ENCODE results near the gene MRPL17. TPM values are rescaled to one million over a fixed set of nuclear protein-coding genes. Genes with fewer than 3 reads are reported as not detected.

MRPL17 gene
- total RNA-seq, 1 donor from 2014 or later = 27.2 TPM

DNA sequence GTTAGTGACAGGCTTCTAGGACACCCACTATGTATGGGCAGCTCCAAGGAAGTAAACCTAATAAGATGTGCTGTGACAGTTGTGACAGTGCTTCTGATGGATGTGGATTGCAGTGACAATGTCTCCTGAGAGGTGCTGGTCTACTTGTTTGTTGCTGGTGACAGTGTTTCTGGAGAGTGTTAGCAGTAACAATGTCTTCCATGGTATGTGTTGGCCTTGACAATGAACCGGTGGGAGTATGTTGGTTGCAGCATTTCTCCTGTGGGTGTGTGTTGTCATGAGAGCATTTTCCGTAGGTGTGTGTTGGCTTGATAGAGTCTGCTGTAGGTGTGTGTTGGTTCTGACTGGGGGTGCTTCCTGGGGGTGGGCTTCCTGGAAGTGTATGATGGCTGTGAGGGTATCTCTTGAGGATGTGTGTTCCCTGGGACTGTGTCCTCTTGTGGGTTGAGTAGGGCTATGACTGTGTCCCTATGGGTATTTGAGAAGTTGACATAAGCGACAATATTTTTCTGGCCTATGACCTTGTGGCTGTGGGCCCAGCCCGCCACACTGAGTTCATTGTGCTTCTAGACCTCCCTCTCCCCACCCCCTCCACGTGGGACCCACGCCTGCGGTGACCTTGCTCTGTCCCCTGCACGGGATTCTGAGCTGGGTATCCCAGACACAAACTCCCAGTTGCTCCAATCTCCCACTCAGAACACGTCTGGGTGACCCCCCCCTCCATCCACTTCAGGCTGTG lies 28.7 kb downstream of the MRPL17 start:
- no peak for DNase-seq (ENCODE audit: low read depth)

DNA sequence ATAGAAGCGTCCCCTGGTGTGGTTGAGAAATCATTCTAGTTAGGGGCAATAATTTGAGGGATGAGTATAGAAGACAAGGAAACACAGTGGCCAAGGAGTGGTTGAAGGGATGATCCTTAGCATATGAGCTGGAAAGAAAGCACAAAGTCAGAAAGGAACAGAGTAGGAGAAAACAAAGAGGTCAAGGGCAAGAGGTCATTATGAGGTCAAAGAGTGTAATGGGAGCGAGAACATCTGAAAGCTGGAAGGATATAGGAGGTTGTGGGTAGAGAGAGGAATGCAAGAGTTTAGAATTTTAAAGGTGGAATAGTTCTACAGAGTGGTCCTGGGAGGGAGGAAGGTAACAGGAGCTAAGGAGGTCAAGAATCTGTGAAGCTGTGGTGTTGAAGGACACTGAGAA lies 29.5 kb downstream of the MRPL17 start:
- no peak for DNase-seq (ENCODE audit: low read depth)

DNA sequence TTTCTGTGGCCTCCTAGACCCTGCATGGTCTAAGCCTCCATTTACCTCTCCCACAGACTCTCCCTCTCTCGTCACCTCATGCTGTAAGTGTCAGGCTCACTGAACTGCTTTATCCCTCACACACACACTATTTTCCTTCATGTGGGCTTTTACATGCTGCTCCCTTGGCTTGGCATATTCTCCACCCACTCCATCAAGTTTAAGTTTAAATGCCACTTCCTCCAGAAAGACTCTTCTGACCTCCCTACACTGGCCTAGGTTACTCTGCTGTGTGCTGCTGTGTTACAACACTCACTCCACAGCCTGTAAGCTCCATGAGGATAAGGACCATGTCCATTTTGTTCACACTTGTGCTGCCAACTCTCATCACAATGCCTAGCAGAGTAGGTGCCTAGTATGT lies 30.0 kb downstream of the MRPL17 start:
- DNase-seq (ENCODE audit: low read depth) = no peak

DNA sequence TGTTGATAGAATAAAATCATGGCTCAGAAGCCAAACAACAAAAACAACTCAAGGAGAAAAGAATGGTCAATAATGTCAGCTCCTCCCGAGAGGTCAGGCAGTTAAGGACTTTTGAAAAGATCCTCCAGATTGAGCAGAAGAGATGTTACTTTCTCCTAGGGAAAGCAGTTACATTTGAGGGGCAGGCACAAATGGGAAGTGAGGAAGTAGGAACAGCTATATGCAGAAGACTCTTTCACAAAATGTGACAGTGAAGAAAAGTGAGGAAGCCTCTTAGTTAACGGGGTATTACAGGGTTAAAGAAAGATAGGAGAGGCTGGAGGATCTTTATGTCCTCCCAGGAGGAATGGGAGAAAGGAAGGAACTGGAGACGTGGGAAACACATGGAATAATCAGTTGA lies 31.0 kb downstream of the MRPL17 start:
- no peak for DNase-seq (ENCODE audit: low read depth)

DNA sequence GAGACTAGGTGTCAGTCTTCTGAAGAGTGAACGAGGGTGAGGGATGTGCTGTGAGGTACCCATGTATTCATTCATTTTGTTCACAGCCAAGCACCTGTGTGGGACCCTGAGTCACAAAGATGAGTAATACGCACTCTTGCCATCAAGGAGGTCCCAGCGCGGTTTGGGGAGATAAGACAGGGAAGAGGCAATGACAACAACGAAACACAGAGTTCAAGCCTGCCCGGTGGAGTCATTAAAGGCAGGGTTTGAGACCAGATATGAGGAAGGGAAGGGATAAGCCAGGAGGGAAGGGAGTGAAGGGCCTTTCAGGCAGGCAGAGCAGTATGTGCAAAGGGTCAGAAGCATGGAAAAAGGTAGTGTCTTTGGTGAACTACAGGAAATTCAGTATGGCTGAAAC lies 32.2 kb downstream of the MRPL17 start:
- DNase-seq (ENCODE audit: low read depth) = no peak

DNA sequence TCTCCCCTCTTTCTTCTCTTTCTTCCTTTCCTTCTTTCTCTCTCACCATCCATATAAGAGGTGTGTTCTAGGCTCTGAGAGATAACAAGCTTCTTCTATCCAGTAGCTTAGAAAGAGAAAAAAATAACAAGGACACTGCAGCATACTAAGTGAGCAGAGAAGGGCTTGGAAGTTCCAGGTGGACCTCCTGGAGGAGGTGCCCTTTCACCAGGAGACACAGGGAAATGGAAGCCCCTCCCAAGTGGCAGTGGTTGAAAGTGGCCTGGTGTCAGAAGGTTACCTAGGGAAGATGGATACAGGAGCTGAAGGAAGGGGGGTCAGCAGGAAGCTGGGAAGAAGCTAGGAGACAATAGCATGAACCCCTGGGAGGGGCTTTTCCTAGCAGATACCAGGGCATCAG lies 33.0 kb downstream of the MRPL17 start:
- DNase-seq (ENCODE audit: low read depth) = no peak

DNA sequence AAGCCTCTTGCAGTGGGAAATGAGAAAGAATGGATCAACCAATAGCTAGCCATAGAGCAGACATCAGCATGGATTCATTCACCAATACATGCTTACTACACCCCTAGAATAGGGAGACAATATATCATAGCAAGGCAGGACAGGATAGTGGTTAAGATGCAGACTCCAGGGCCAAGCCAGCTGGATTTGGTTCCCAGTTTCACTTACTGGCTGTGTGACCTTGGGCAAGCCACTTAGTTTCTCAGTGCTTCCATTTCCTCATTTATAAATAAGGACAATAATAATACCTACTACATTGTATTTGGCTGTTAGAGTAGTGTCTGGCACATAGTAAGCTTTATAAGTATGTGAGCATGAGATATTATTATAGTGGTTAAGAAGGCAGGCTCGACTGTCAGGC lies 34.6 kb downstream of the MRPL17 start:
- DNase-seq (ENCODE audit: low read depth) = no peak

DNA sequence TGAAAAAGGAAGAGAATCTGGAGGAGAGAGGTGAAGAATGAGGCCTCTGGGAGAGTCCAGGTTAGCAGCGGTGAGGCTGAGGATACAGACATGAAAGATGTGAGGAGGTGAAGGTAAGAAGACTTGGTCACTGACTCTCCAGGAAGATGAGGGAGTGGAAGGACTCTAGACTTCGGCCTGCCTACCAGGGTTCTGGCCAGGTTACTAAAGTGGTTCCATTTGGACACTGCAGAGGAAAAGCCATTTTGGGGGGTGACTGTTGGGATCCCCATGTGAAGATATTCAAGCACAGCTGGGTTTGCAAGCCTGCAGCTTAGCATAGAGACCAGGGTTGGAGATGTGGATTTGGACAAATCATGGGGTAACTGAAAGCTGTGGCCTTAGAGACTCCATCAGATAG lies 35.3 kb downstream of the MRPL17 start:
- no peak for DNase-seq (ENCODE audit: low read depth)

DNA sequence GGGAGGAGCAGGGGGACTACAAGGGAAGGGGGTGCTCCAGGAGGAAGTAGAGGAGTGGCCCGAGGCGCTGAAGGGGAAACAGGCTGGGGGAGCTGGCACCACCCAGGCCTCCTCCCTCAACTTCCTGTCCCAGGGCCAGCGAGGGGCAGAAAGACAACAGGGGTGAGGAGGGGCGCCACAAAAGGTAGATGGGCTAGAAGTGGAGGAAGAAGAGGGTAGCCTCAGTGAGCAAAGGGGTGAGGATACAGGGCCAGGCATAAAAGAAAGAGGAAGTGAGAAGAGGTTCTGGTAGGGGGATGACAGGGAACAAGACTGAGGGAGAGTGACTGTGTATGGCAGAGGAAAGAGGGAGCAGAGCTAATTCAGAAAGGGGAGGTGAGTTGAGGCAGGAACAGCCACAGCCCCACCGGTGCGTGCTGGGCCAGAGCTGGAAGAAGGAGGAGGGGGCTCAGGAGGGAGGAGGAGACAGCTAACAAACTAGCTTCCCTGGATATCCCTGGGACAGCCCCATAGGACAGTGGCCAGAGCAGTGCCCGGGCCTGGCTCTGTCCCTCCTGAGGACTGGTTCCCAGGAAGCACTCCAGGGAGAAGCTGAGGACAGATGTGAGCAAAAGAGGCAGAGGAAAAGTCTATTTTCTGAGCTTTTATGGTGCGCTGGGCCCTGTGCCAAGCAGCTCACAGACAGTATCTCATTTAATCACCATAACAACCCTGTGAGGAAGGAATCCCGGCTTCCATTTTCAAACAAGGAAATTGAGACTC lies 36.0 kb downstream of the MRPL17 start:
- DNase-seq (ENCODE audit: low read depth) = no peak

DNA sequence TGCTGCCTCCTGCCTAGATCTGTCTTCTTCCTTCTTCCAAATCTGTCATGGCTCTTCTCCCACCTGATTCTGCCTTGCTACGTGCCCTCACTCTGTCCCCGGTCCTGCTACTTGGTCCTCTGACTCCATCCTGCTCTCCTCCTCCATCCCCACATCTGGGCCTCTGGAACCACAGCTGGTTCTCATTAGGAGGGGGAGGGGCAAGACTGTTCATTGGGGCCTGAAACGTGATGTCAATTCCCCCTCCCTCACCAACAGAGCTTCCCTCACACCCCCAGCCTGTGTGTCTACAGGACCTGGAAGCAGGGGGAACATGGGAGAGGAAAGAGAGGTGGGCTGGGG lies 36.6 kb downstream of the MRPL17 start:
- DNase-seq (ENCODE audit: low read depth) = no peak

DNA sequence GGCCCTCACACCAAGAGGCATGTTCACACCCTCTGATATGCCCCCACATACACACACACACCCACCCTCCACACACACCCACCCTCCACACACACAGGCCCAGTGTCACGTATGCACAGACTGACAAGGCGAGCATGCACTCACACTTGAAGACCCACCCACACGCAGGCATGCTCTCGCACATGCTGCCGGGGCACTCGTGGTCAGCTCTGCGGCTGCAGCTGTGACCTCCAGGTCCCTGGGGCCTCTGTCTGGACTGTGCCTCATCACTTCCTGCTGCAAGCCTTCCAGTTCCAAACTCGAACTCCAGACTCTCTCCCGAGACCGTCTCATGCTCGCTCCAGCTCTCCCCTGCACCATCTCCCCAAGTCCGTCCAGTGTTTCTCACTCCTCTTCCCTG lies 37.1 kb downstream of the MRPL17 start:
- DNase-seq (ENCODE audit: low read depth) = no peak

DNA sequence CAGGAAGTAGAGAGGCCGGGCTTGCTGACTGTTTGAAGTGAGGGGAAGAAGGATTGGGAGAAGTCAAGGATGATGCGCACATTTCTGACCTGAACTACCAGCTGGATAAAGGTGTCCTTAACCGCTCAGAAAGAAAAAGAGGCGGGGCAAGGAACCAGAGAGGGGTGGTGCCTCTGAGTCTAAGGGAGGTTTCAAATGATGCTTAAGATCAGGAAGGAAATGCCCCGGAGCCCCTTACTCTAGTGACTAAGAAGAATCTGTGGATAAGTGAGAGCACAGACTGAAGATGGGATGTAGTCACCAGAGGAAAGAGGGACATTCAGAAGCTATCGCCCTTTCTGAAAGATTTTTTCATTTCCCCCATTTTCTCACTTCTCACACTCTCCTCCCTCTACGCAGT lies 40.2 kb downstream of the MRPL17 start:
- DNase-seq (ENCODE audit: low read depth) = no peak

DNA sequence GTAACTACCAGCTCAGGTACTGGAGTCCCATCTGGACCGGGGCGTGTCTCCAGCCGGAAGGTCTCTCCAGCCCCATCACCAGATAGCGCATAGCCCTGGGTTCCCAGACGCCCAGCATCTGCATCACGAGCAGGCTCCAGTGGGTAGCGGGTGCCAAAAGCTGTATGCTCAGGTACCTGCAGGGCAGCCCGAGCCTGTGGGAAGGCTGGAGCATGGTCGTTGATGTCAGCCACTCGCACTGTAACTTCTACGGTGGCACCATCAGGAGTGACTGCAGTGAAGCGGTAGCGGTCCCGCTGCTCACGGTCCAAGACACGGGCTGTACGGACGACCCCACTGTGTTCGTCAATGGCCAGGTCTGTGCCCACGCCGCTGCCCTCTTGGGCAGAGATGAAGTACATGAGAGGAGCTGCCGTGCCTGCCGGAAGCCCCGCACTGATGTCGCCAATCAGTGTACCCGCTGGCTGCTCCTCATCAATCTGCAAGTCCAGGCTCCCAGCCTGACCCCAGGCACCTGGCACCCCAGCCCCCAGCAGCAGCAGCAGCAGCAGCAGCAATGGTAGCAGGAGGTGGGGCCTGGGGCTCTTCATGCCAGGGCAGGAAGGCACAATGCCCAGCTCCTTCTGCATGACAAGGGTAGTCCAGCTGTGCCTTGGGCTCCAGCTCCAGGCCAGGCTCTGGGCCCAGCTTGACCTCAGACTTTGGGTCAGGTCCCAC lies 42.0 kb downstream of the MRPL17 start:
- DNase-seq (ENCODE audit: low read depth) = no peak

DNA sequence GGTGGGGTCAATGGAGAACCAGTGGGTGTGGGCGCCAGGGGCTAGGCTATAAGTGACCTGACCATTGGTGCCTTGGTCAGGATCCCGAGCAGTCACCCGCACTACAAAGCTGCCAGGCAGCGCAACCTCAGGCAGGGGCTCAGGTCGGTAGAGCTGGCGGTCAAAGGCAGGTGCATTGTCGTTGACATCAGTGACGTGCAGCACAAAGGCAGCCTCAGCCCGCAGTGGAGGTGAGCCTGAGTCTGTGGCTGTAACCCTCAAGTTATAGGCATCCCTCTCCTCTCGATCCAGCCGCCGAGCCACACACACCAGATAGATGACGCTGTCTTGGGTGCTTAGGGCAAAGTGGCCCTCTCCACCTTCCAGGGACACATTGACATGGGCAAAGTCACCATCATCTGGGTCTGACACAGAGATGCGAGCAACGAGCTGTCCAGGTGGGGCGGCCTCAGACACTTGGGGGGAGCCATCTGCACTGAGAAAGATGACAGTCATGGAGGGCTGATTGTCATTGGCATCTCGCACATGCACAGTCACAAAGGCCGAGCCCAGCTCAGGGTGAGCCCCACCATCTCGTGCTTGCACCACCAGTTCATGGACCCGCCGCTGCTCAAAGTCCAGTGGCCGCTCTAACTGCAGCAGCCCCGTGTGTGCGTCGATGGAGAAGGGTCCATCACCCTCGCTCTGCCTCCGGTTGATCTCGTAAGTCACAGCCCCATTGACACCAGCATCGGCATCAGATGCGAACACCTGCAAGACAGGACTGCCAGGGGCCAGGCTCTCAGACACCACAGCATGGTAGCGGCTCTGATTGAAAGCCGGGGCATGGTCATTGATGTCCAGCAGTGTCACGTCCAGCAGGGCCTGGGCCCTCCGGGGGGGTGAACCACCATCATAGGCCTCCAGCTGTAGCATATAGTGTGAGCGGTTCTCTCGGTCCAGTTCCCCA lies 42.8 kb downstream of the MRPL17 start:
- no peak for DNase-seq (ENCODE audit: low read depth)

DNA sequence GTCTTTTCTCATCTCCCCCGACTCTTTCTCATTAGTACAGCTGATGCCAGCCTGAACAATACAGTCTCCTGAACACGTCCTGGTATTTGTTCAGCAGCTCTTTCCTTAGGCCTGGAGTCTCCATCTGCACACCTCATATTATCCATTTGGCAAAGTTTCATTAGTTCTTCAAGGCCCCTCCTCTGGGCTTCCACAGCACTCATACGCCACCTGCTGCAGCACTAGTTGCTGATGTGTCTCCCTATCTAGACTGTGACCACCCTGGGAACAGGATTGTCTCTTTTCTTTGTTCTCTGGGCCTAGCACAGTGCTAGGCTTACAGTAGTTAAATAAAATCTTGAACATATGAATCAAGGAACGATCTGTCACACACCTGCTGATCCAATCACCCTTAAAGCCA lies 44.7 kb downstream of the MRPL17 start:
- DNase-seq (ENCODE audit: low read depth) = peak; percentile 2

DNA sequence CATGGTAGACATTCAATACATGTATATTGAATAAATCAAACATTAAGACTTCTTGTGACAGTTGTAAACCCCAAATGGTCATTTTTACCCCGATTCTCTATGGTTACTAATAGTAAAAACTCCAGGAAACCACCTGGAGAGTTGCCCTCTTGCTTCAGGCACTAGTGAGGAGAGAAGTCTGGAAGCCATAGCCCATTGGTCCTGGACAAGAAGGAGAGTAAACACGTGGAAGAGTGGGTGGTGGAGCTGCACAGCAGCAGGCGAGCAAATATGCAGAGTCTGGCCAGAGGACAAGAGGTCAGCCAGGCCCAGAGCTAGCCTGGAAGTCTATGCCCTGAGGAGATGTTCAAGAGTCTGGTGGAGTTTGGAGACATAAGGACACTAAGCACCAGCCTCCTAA lies 45.3 kb downstream of the MRPL17 start:
- DNase-seq (ENCODE audit: low read depth) = peak; percentile 69

DNA sequence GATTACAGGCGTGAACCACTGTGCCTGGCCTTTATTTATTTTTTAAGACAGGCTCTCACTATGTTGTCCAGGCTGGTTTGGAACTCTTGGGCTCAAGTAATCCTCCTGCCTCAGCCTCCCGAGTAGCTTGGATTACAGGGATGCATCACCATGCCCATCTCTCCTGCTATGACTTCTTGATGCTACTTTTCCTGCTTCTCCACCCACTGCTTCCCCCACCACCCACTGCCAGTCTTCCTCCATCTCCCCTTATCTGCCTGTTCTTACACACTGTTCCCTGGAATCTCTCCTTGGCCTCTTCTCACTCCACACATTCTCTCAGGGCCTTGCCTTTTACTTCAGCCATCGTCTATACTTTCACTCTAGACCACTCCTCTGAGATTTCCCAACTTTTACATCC lies 46.7 kb downstream of the MRPL17 start:
- no peak for DNase-seq (ENCODE audit: low read depth)

DNA sequence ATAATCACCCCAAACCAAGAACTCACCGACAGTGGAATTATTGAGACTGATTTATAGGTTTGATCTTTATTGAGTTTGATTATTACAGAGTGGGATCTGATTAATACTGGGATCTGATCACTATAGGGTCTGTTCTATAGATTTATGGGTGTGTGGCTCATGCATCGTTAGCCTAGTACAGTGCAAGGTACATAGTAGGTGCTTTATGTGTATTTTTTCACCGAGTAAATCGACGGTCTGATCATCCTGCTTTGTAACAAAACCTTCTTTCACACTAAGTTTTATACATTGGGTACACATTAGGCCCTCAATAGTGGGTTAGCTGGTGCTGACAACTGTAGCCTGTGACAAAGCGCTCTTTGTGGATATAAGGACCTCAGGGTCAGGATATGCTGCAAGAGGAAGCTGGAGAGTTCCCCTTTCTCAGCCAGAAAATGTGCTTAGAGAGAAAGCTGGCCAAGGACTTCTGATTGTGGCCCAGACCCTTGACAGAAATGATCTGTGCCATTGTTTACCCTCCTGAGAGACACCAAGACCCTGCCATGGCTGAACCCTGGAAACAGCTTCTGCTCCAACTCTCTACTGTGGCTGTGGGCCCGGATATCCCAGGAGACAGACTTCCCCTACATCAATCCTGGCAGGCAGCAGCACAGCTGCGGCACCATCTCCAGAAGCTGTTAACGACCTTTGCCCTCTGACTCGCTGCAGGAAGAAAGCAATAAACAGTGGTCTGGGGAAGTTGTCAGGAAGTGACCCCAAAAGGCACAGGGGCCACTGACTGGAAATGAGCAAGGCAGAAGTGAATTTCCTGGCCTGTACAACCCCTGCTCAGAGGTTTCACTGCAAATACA lies 47.8 kb downstream of the MRPL17 start:
- DNase-seq (ENCODE audit: low read depth) = peak; percentile 39

DNA sequence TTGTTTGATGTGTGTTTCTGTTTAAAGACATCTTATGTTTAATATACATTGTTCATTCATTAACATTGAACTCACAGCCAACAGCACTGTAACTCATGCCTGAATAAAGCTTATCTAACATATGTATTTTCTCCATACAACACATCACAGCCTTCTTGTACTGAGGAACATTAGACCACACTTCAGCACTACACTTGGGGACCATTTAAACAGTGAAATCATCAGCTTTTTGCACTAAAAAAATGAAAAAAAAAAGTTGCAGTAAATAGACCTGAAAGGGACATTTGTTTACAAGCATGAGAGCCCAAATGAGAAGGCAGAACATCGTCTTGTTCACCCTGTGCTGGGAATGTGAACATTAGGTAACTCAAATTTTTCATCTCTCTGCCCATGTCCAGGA lies 48.6 kb downstream of the MRPL17 start:
- DNase-seq (ENCODE audit: low read depth) = no peak

DNA sequence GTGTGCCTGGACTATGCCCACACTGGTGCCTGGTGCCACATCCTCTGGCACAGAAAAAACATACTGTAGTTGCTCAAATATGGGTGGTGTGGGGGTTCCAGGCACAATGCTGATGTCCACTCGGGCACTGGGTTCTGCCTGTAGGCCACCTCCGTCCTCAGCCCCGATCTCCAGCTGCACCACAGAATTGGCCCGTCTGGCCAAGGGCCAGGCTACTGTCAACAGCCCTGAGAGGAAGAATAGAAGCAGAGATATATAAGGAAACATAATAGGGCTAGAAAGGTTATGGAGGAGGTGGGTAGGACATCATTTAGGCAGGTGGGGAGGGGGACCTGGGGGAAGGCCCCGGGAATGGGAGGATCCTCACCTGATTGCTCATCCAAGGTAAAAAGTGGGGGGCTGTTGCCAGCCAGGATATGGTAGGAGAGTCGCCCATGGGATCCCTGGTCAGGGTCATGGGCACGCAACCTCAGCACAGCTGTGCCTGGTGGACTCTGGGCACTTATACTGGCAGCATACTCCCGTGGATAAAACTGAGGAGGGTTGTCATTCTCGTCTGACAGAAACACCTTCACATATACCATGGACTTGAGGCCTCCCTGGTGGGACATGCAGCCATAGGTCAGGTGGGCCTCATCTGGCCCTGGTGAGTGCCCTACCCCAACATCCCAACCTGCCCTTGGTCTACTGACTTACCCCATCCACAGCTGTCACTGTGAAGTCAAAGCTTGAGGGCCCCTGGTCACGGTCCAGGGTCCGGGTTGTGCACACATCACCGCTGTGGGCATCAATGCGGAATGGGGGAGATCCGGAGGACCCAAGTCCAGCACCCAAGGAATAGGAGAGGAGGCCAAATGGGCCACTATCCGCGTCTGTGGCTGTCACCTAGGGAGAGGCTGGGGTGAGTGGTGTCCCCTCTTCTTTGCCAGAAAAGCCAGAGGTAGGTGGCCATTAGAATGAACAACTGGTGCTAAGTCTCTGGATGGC lies 49.4 kb downstream of the MRPL17 start:
- no peak for DNase-seq (ENCODE audit: low read depth)
